ENCODE results near the gene ITFG1.
A peak's percentile ranks its signal among the peaks of the same experiment; 100 is the strongest.

Gene ITFG1

GRCh38 chr16:47460711-47461597 is at the start of gene ITFG1, which contains the start of gene PHKB:
Gene ITFG1 (minus strand): TSS chr16:47461063. CDS start chr16:47461045, 18 bp downstream.
Gene PHKB (plus strand): TSS chr16:47461331. CDS start chr16:47461351, 20 bp downstream.
- peak; percentile 97 for DNase-seq (ENCODE audit: low spot score)

GRCh38 chr16:47507701-47508100 is 46.8 kb upstream of the ITFG1 start:
- no peak for DNase-seq (ENCODE audit: low spot score)

- DNase-seq (ENCODE audit: low spot score), result no peak
These were observed 45.9 kb upstream of the ITFG1 start for GRCh38 chr16:47506800-47507199.

- no peak for DNase-seq (ENCODE audit: low spot score)
These were observed 43.7 kb upstream of the ITFG1 start for GRCh38 chr16:47504599-47504998.

- DNase-seq (ENCODE audit: low spot score), result no peak
These were observed 43.1 kb upstream of the ITFG1 start for GRCh38 chr16:47503936-47504335.

- no peak for DNase-seq (ENCODE audit: low spot score)
These were observed 38.9 kb upstream of the ITFG1 start for GRCh38 chr16:47499700-47500264.

GRCh38 chr16:47499080-47499699 is 38.3 kb upstream of the ITFG1 start:
- DNase-seq (ENCODE audit: low spot score), result no peak

- no peak for DNase-seq (ENCODE audit: low spot score)
These were observed 32.8 kb upstream of the ITFG1 start for GRCh38 chr16:47493381-47494337.

GRCh38 chr16:47492428-47493377 is 31.8 kb upstream of the ITFG1 start:
- DNase-seq (ENCODE audit: low spot score), result peak; percentile 70

GRCh38 chr16:47492036-47492427 is 31.2 kb upstream of the ITFG1 start:
- no peak for DNase-seq (ENCODE audit: low spot score)

- no peak for DNase-seq (ENCODE audit: low spot score)
These were observed 29.6 kb upstream of the ITFG1 start for GRCh38 chr16:47490471-47490870.

GRCh38 chr16:47488051-47488450 is 27.2 kb upstream of the ITFG1 start:
- DNase-seq (ENCODE audit: low spot score), result no peak

GRCh38 chr16:47486856-47487255 is 26.0 kb upstream of the ITFG1 start:
- no peak for DNase-seq (ENCODE audit: low spot score)

- no peak for DNase-seq (ENCODE audit: low spot score)
These were observed 22.8 kb upstream of the ITFG1 start for GRCh38 chr16:47483616-47484015.

GRCh38 chr16:47481698-47482374 is 21.0 kb upstream of the ITFG1 start:
- DNase-seq (ENCODE audit: low spot score), result no peak

GRCh38 chr16:47480410-47480809 is 19.5 kb upstream of the ITFG1 start:
- DNase-seq (ENCODE audit: low spot score), result no peak

- DNase-seq (ENCODE audit: low spot score), result no peak
These were observed 16.8 kb upstream of the ITFG1 start for GRCh38 chr16:47477679-47478078.

GRCh38 chr16:47476654-47477345 is 15.9 kb upstream of the ITFG1 start:
- DNase-seq (ENCODE audit: low spot score), result no peak

GRCh38 chr16:47475786-47476185 is 14.9 kb upstream of the ITFG1 start:
- DNase-seq (ENCODE audit: low spot score), result no peak

Measured in AG20443 (cell line).